Spleen (tissue), 11 donors: ENCODE data around the gene GGT6. TPM values are rescaled to one million over a fixed set of nuclear protein-coding genes. Genes with fewer than 3 reads are reported as not detected.

ENCODE experiments used
- DNase-seq: peaks from one replicate; pipeline ENCODE4 v3.0.0-alpha.2; 2020
- H3K27ac ChIP-seq, 8 donors: fragments of 200-600 bp; sonication (generic) in 7 of 8; 1 replicate in 4 of 8; 2 replicates in 4 of 8; pipeline versions ENCODE4 v1.5.0 to v1.8.0; 2016 to 2021; ENCODE audit warnings: inconsistent platforms in 4 of 8, mild to moderate bottlenecking in 4 of 8, moderate library complexity in 1 of 8
- H3K27me3 ChIP-seq, 7 donors: fragments of 200-600 bp; sonication (generic) in 6 of 7; replicated peaks in 1 of 7; 1 replicate in 4 of 7; 2 replicates in 3 of 7; pipeline versions ENCODE4 v1.5.0 to v1.8.0; 2016 to 2021; ENCODE audit warnings: inconsistent platforms in 3 of 7, mild to moderate bottlenecking in 1 of 7
- H3K36me3 ChIP-seq, 6 donors: fragments of 200-600 bp; sonication (generic) in 5 of 6; 1 replicate in 4 of 6; 2 replicates in 2 of 6; pipeline versions ENCODE4 v1.5.0 to v1.8.0; 2016 to 2021; ENCODE audit warnings: inconsistent platforms in 2 of 6
- H3K4me1 ChIP-seq, 6 donors: fragments of 200-600 bp; sonication (generic) in 5 of 6; 1 replicate in 3 of 6; 2 replicates in 3 of 6; pipeline versions ENCODE4 v1.5.0 to v1.8.0; 2016 to 2021; ENCODE audit warnings: inconsistent platforms in 3 of 6
- H3K4me3 ChIP-seq, 8 donors: fragments of 200-600 bp; sonication (generic) in 7 of 8; 1 replicate in 4 of 8; 2 replicates in 4 of 8; pipeline versions ENCODE4 v1.5.0 to v1.8.0; 2016 to 2021; ENCODE audit warnings: inconsistent platforms in 4 of 8, mild to moderate bottlenecking in 4 of 8, moderate library complexity in 2 of 8
- H3K9me3 ChIP-seq, 8 donors: fragments of 200-600 bp; sonication (generic) in 7 of 8; 1 replicate in 4 of 8; 2 replicates in 4 of 8; pipeline versions ENCODE4 v1.5.0 to v1.8.0; 2016 to 2021; ENCODE audit warnings: inconsistent platforms in 4 of 8
- POLR2A ChIP-seq, 3 donors: fragments of 450-650 bp; IDR thresholded peaks; one replicate each; pipeline ENCODE4 v1.5.1; 2017; ENCODE audit warnings: antibody characterized with exemption in 3 of 3, mild to moderate bottlenecking in 1 of 3
- POLR2AphosphoS5 ChIP-seq, 3 donors: sonication (generic); formaldehyde crosslinking; IDR thresholded peaks; one replicate each; pipeline ENCODE4 v1.5.1; 2017; ENCODE audit warnings: antibody characterized with exemption in 3 of 3
- WGBS, 5 donors: extraction: QIAGEN DNeasy Blood & Tissue Kit in 3 of 5; methylation state at CpG; one replicate each; pipeline versions ENCODE4 v1.1.5 to v1.1.7; 2013 to 2018; 5-methylcytosine and 5-hydroxymethylcytosine counted together
- intact Hi-C: fragments of 100-400 bp; cut with DNase I; formaldehyde crosslinking; loops from one replicate; pipeline ENCODE4 v1.15.0; 2023; ENCODE audit warnings: low total_unique reads
- polyA plus RNA-seq, 3 donors: library from polyadenylated mRNA; stranded (reverse); fragments of 200-250 nt; gene quantifications; one replicate each; pipeline ENCODE4 v1.2.1, GENCODE V29; 2013
- total RNA-seq, 7 donors: library from RNA; depleted of rRNA in 3 of 7; stranded (reverse); fragments of >200 nt in 3 of 7; fragmentation: NEBNext Ultra II Directional in 4 of 7; extraction: Animal tissue kit (Norgen Biotek cat#: 25700) in 4 of 7; gene quantifications; one replicate each; pipeline versions ENCODE4 v1.1.0 to v1.2.1, GENCODE V29; 2016 to 2021
- TF ChIP-seq, protein P1 (sequence below), 11 experiments: fragments of 200-600 bp in 7 of 11; fragments of 450-650 bp in 4 of 11; sonication (generic) in 4 of 11; IDR thresholded peaks in 8 of 11; conservative IDR thresholded peaks in 3 of 11; 1 replicate in 7 of 11; 2 replicates in 4 of 11; pipeline versions ENCODE4 v1.4.0 to v1.8.0; 2016 to 2021; ENCODE audit warnings: antibody characterized with exemption in 11 of 11, inconsistent platforms in 4 of 11, mild to moderate bottlenecking in 1 of 11
- donor health status: healthy with polysubstance abuse.
- donor health status: DM: no; HTN: no; CAD: no; lungs with moderate emphysema.
- donor health status: DM: no; HTN: no; CAD: no.
- donor health status: Bipolar disorder and iron deficiency.
- donor health status: healthy.
- donor health status: DM: no; HTN: no; CAD: no.
- donor health status: DM: yes; HTN: yes; CAD: no.

GGT6 gene
- total and polyA plus RNA-seq, 10 donors, result 0.03 to 0.42 TPM; not detected in 8

DNA sequence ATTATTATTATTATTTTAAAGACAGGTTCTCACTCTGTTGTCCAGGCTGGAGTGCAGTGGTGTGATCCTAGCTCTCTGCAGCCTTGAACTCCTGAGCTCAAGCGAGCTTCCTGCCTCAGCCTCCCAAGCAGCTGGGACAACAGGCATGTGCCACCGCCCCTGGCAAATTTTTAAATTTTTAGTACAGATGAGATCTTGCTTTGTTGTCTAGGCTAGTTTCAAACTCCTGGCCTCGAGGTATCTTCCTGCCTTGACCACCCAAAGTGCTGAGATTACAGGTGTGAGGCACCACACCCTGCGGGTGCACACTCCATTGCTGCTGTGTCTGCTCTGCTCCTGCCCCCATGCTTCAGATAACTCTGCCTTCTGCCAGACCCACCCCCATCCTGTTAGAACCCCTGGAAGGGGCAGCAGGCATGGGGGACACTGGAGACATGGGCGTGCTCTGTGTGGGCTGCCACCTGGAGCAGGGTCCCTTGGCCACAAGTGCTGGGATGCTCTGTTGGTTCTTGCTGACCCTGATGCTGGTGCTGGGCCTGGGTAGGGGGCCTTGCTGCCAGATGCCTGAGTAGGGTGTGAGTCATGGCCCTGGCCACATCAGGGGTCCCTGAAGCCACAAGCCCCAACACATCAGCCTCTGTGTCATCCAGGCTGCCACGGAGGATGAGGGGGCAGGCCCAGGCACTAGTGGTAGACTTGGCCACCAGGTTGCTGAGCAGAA, 2.6 kb downstream of the GGT6 start:
- H3K27ac ChIP-seq, result no peak overlapping the region
- H3K27me3 ChIP-seq, result no peaks in the 10 kb centered on the region
- no peaks in the 10 kb centered on the region for H3K9me3 ChIP-seq
- peaks cover 16 to 64% (median 40%) of the 10 kb centered on the region in 6 donors for H3K4me1 ChIP-seq
- WGBS, 5 donors, result 86 to 95% (median 89%) methylated on average over 5 to 6 of the region's 6 CpGs
- DNase-seq, result peak; percentile 71
- intact Hi-C loops, result no loop called here
- no peak overlapping the region for H3K4me3 ChIP-seq
- TF ChIP-seq, protein P1, sequence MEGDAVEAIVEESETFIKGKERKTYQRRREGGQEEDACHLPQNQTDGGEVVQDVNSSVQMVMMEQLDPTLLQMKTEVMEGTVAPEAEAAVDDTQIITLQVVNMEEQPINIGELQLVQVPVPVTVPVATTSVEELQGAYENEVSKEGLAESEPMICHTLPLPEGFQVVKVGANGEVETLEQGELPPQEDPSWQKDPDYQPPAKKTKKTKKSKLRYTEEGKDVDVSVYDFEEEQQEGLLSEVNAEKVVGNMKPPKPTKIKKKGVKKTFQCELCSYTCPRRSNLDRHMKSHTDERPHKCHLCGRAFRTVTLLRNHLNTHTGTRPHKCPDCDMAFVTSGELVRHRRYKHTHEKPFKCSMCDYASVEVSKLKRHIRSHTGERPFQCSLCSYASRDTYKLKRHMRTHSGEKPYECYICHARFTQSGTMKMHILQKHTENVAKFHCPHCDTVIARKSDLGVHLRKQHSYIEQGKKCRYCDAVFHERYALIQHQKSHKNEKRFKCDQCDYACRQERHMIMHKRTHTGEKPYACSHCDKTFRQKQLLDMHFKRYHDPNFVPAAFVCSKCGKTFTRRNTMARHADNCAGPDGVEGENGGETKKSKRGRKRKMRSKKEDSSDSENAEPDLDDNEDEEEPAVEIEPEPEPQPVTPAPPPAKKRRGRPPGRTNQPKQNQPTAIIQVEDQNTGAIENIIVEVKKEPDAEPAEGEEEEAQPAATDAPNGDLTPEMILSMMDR (IDR thresholded peaks at IDR 0.05 in 8 of 11, conservative IDR thresholded peaks at IDR 0.05 in 3 of 11), result no peak
- no peak for TF ChIP-seq POLR2A (IDR thresholded peaks at IDR 0.05)
- TF ChIP-seq POLR2AphosphoS5 (IDR thresholded peaks at IDR 0.05), result no peak
- peaks cover 0 to 14% (median 10%) of the 10 kb centered on the region in 6 donors for H3K36me3 ChIP-seq

DNA sequence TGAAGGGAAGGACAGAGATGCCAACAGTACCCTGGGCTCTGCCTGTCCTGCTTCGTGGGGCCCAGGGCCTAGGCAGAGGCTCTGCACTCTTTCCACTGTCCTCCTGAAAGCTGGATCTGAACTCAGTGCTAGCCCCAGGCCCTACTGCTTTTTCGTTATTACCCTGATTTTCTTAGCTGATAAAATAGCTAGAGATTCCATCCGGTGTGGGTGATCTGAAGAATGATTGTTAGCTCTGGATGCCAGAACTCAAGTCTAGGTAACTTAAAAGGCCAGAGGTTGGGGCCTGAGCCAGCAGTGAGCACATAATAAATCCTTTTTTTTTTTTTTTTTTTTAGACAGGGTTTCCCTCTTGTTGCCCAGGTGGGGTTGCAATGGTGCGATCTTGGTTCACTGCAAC, 3.4 kb downstream of the GGT6 start:
- Histone ChIP-seq H3K36me3 (peaks cover 0 to 21% (median 17%) of the 10 kb centered on the region in 6 donors), H3K9me3 (no peaks in the 10 kb centered on the region), H3K4me3 (no peak overlapping the region), H3K4me1 (peaks cover 12 to 56% (median 32%) of the 10 kb centered on the region in 6 donors), H3K27ac (no peak overlapping the region), H3K27me3 (no peaks in the 10 kb centered on the region)
- no peak for TF ChIP-seq POLR2A (IDR thresholded peaks at IDR 0.05)
- 83 to 99% (median 90%) methylated on average over 4 of the region's 4 CpGs for WGBS, 5 donors
- DNase-seq, result peak; percentile 16
- intact Hi-C loops, result no loop called here

DNA sequence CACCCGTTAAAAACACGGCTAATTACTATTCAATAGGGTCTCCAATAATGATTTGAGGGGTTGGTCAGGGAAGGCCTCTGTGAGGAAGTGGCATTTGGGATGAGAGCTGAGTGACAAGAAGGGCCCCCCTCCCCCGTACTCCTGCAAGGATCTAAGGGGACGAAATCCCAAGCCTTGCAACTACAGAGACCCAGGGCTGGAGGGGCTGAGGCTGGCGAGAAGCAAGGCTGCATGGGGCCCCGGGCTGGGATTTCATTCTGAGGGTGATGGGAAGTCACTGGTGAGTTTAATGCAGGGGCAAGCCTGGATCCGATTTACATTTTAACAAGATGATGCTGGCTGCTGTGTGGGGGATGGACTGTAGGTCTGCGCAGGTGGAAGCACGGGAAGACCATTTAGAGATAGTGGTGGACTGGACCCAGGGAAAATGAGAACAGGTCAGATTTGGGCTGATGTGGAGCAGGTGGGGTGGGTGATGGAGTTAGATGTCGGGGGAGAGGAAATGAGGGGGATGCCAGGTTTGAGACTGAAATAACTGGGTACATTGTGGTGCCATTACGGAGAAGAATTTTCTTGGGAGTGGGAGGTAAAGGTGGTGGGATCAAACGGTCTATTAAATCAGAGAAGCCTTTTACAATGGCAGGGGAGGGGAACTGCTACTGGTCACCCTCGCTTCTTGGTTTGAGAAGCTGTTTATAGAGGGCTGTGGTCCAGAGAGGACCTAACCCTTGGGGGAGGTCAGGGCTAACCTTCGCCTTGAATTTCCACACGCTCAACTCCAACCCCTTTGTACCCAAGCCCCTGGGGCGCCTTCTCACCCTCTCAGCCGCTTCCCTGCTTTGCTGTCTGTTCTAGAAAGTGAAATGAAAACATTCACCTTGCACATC, 4.3 kb downstream of the GGT6 start:
- Histone ChIP-seq H3K4me1 (peaks cover 11 to 47% (median 27%) of the 10 kb centered on the region in 6 donors), H3K36me3 (peaks cover 3 to 30% (median 26%) of the 10 kb centered on the region in 6 donors), H3K4me3 (peak overlapping the region; percentile 72 to 100 (median 96)), H3K27me3 (no peaks in the 10 kb centered on the region), H3K27ac (peak overlapping the region; percentile 71 to 95 (median 90)), H3K9me3 (no peaks in the 10 kb centered on the region)
- DNase-seq, result peak; percentile 72
- intact Hi-C loops, result no loop called here
- WGBS, 5 donors, result 67 to 73% (median 69%) methylated on average over 17 of the region's 17 CpGs
- TF ChIP-seq, protein P1 (IDR thresholded peaks at IDR 0.05 in 8 of 11, conservative IDR thresholded peaks at IDR 0.05 in 3 of 11), result no peak
- TF ChIP-seq POLR2AphosphoS5 (IDR thresholded peaks at IDR 0.05), result no peak
- TF ChIP-seq POLR2A (IDR thresholded peaks at IDR 0.05), result no peak

DNA sequence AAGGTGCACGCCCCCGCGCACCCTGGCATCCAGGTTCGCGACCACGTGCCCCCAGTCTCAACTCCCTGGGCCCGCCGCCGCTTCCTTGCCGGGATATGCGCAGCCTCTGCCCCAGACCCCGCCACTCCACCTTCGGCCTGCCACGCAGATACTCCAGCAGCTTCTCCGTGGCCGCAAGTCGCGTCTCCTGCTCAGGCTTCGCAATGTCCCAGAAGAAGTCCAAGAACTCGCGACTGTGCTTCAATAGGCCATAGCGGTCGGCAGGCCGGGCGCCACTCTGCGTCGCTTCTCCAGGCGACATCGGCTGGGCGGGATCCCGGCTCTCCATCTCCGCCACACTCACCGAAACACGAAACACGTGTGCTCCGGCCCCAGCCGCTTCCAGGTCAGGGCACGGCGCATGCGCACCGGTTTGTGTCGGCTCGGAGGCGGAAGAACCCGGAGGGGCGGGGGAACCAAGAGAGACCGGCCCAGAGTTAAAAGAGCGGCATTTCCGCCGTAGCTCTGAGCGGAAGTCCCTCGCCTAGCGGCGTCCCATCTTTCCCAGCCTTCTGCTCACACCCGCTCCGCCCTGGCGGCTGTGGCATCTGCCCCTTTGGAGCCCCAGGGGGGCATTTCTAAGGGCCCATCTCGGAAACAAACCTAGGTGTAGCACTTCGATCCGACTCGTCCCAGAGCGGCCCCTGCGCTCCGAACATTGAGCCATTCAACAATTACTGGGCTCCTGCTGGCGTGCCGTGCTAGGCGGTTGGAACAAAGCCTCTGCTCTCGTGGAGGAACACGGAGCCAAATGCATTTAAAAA, 5.2 kb downstream of the GGT6 start, which contains the start of gene MYBBP1A:
Gene MYBBP1A, minus strand, starts transcription at position 388 of the 803 bp plus-strand sequence. Its CDS starts 60 bp downstream, at position 328.
- TF ChIP-seq POLR2AphosphoS5 (IDR thresholded peaks at IDR 0.05) (peak; percentile 90 to 92 (median 91)), POLR2A (IDR thresholded peaks at IDR 0.05) (no peak)
- TF ChIP-seq, protein P1 (IDR thresholded peaks at IDR 0.05 in 8 of 11, conservative IDR thresholded peaks at IDR 0.05 in 3 of 11), result peak in 7 of 11 experiments; percentile 11 to 51 (median 48)
- Histone ChIP-seq H3K36me3 (peaks cover 3 to 39% (median 35%) of the 10 kb centered on the region in 6 donors), H3K9me3 (no peaks in the 10 kb centered on the region), H3K4me3 (peak within 1 kb of the TSS; percentile 72 to 100 (median 96)), H3K27me3 (no peaks in the 10 kb centered on the region), H3K4me1 (peaks cover 11 to 43% (median 27%) of the 10 kb centered on the region in 6 donors), H3K27ac (peak within 1 kb of the TSS; percentile 71 to 95 (median 90))
- 0 to 1% (median 0%) methylated on average over 42 to 69 of the region's 69 CpGs for WGBS, 5 donors
- peak; percentile 100 for DNase-seq
- intact Hi-C loops, result no loop called here
